ENCODE results near the gene ANO7.

Gene ANO7

DNA sequence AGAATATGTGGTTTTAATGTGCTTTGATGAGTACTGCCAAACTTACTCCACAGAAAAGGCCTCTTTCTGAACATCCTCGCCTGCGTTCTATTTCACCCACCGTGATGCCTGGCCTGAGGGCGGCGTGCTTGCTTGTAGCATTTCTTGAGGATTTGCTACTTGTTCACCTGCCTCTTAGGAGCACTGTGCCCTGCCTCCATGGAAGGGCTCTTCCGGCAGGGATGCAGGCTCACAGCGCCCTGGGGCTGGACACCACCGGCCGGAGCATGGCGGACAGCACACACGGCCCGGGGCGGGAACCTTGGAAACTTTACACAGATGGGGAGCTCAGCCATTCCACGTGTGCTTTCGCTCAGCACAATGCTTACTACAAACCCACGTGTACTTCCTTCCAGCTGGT is 37.1 kb downstream of the ANO7 start:
- DNase-seq: no peak
- in situ Hi-C loops (cut with HindIII; ENCODE audit: low pct_ligation_motif_present, low sequenced_read_pairs): no loop called here
- Histone ChIP-seq H3K27ac (no peak overlapping the region), H3K4me3 (ENCODE audit: low read depth, low read length) (no peak overlapping the region), H3K27me3 (replicated peaks) (no peaks in the 10 kb centered on the region), H3K36me3 (replicated peaks) (peaks cover 54% of the 10 kb centered on the region)
- TF ChIP-seq, protein P1, sequence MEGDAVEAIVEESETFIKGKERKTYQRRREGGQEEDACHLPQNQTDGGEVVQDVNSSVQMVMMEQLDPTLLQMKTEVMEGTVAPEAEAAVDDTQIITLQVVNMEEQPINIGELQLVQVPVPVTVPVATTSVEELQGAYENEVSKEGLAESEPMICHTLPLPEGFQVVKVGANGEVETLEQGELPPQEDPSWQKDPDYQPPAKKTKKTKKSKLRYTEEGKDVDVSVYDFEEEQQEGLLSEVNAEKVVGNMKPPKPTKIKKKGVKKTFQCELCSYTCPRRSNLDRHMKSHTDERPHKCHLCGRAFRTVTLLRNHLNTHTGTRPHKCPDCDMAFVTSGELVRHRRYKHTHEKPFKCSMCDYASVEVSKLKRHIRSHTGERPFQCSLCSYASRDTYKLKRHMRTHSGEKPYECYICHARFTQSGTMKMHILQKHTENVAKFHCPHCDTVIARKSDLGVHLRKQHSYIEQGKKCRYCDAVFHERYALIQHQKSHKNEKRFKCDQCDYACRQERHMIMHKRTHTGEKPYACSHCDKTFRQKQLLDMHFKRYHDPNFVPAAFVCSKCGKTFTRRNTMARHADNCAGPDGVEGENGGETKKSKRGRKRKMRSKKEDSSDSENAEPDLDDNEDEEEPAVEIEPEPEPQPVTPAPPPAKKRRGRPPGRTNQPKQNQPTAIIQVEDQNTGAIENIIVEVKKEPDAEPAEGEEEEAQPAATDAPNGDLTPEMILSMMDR (IDR thresholded peaks at IDR 0.05; ENCODE audit: low read depth, low read length, missing control alignments): no peak

DNA sequence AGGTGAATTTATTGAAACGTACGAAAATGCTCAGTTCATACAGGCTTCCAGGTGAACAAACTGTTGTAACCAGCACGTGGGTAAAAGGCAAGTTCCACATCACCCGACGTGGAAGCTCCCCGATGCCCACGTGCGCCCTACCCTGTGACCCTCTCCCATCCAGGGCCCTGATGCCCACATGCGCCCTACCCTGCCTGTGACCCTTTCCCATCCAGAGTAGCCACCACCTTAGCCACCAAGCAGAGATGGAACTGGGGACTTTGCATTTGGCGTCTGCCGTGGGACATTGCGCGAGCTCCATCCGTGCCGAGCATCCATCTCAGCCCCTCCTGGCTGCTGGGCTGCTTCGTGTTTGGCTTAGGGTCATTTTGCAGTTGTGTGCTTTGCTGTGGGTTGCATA is 37.5 kb downstream of the ANO7 start:
- TF ChIP-seq, protein P1 (IDR thresholded peaks at IDR 0.05; ENCODE audit: low read depth, low read length, missing control alignments): no peak
- no peak for DNase-seq
- Histone ChIP-seq H3K4me3 (ENCODE audit: low read depth, low read length) (no peak overlapping the region), H3K27ac (no peak overlapping the region), H3K36me3 (replicated peaks) (peaks cover 58% of the 10 kb centered on the region), H3K27me3 (replicated peaks) (no peaks in the 10 kb centered on the region)
- in situ Hi-C loops (cut with HindIII; ENCODE audit: low pct_ligation_motif_present, low sequenced_read_pairs): no loop called here

DNA sequence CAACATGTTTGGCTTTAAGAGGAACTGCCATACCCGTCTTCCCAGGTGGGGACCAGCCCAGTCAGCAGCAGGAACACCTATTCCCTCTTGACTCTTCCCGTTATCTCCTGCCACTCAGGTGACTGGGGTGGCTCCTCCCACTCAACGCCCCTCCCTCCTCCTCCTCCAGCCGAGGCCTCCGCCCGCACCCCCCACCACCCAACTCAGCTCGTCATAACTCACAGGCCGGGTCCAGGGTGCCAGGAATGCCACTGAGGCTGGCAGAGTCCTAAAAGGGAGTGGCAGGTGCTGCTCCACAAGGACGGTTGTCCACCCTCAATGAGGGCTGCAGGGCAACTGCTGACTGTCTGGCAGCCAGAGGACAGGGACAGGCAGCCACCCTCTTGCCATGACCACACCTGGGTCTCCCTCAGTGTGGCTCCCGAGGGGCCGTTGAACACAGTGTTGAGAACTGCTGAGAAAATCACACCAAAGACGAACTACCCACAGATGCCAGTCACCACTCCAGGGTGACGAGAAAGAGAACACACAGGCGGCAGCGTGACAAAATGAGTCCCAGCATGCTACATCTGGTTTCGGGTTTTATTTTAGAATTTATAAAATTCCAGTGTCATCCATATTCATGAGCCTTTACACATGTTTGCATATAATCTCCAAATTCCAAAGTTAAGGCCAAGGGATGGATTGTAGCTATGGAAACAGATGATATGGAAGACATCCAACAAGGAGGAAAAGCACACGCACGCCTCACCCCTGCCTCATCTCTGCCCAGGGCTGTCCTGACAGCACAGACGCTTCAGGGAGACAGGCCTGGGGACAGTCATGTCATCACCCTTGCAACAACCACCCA is 38.5 kb downstream of the ANO7 start:
- Histone ChIP-seq H3K27ac (no peak overlapping the region), H3K27me3 (replicated peaks) (no peaks in the 10 kb centered on the region), H3K4me3 (ENCODE audit: low read depth, low read length) (no peak overlapping the region), H3K36me3 (replicated peaks) (peaks cover 66% of the 10 kb centered on the region)
- TF ChIP-seq, protein P1 (IDR thresholded peaks at IDR 0.05; ENCODE audit: low read depth, low read length, missing control alignments): no peak
- in situ Hi-C loops (cut with HindIII; ENCODE audit: low pct_ligation_motif_present, low sequenced_read_pairs): no loop called here
- no peak for DNase-seq

DNA sequence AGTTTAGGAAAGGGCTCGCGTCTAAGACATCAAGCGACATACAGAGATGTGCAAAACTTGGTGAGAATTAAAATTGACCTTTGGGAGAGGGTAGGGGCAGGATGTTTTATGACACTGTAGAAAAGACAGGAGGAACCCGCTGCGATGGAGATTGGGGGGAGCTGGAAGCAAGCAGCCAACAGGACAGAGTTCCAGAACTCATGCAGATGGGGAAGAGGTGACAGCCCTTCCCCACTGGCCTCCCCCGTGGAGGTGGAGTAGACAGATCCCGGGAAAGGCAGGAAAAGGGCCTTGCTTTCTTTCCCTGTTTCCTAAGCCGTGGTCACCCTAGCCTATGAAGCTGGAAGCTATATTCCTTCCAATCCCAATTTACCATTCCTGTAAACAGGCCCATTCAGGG is 39.1 kb downstream of the ANO7 start:
- H3K27me3 ChIP-seq (replicated peaks): no peaks in the 10 kb centered on the region
- in situ Hi-C loops (cut with HindIII; ENCODE audit: low pct_ligation_motif_present, low sequenced_read_pairs): no loop called here
- peaks cover 72% of the 10 kb centered on the region for H3K36me3 ChIP-seq (replicated peaks)
- no peak for DNase-seq
- no peak overlapping the region for H3K27ac ChIP-seq
- TF ChIP-seq, protein P1 (IDR thresholded peaks at IDR 0.05; ENCODE audit: low read depth, low read length, missing control alignments): no peak
- H3K4me3 ChIP-seq (ENCODE audit: low read depth, low read length): no peak overlapping the region

DNA sequence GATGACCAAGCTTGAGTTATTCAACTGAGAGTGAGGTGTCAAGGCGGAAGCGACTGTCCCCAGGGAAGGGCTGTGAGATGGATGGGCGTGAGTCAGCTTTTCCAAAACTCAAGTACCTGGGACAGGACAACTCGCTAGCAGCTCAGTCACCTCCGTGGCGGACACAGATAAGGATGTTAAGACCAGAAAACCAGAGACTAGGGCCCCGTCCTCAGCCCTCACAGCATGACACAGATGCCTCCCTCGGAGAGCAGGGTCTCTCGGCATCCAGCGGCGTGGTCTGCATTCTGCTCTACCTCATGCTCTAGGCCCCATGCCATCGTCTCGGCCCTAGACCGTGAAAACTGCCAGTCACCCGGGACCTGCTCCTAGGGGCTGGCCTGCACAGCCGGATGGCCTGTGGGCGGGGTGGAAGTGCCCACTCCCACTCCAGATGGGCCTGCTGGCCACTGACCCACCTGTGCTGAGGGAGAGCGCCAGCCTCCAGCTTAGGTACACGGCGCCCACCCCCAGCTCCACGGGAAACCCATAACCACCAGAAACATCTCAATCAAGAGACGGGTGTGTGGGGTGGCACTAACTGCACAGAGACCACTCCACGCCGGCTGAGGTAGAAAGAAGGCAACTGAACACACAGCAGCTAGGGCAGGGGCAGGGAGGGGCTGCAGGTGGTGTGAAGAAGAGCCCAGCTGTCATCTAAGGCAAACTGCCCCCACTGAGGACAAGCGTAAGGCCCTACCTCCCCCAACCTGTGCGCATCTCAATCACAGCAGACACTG is 39.8 kb downstream of the ANO7 start:
- H3K27ac ChIP-seq: no peak overlapping the region
- H3K4me3 ChIP-seq (ENCODE audit: low read depth, low read length): no peak overlapping the region
- H3K36me3 ChIP-seq (replicated peaks): peaks cover 79% of the 10 kb centered on the region
- TF ChIP-seq, protein P1 (IDR thresholded peaks at IDR 0.05; ENCODE audit: low read depth, low read length, missing control alignments): no peak
- H3K27me3 ChIP-seq (replicated peaks): no peaks in the 10 kb centered on the region
- in situ Hi-C loops (cut with HindIII; ENCODE audit: low pct_ligation_motif_present, low sequenced_read_pairs): no loop called here
- no peak for DNase-seq

All from brain microvascular endothelial cell (primary cell).